GM06990 (cell line): Measurements from ENCODE around the gene AVPR2.

Source experiments
- DNase-seq: peaks from one replicate; pipeline ENCODE4 v3.0.0-alpha.2; 2011; ENCODE audit not compliant: insufficient read length; ENCODE audit errors: extremely low read depth
- H3K27me3 ChIP-seq: replicated peaks from 2 replicates; pipeline ENCODE4 v1.6.0; 2011; ENCODE audit warnings: low read length; ENCODE audit not compliant: control insufficient read depth, insufficient read depth
- H3K36me3 ChIP-seq: 2 replicates; pipeline ENCODE4 v1.5.1; 2011; ENCODE audit warnings: low read length; ENCODE audit not compliant: control insufficient read depth, insufficient read depth
- H3K4me3 ChIP-seq: replicated peaks from 2 replicates; pipeline ENCODE4 v1.5.1; 2011; ENCODE audit warnings: low read depth, mild to moderate bottlenecking, control low read depth, low read length
- CTCF ChIP-seq: IDR thresholded peaks from 2 replicates; pipeline ENCODE4 v1.5.1; 2011; ENCODE audit warnings: low read length, control low read depth, mild to moderate bottlenecking, inconsistent platforms; ENCODE audit not compliant: insufficient read depth, poor library complexity, severe bottlenecking

Gene AVPR2

GRCh38 chrX:153938226-153938786, 33.8 kb downstream of the AVPR2 start:
- Histone ChIP-seq H3K4me3 (no peak overlapping the region), H3K36me3 (no peaks in the 10 kb centered on the region), H3K27me3 (no peaks in the 10 kb centered on the region)
- no peak for DNase-seq
- no peak for TF ChIP-seq CTCF

- no peak for DNase-seq
- Histone ChIP-seq H3K27me3 (no peaks in the 10 kb centered on the region), H3K4me3 (no peak overlapping the region), H3K36me3 (no peaks in the 10 kb centered on the region)
- TF ChIP-seq CTCF = no peak
These were observed 35.1 kb downstream of the AVPR2 start for GRCh38 chrX:153939573-153939972.

- no peak for DNase-seq
- no peaks in the 10 kb centered on the region for H3K27me3 ChIP-seq
These were observed 37.1 kb downstream of the AVPR2 start for GRCh38 chrX:153941336-153942252.

GRCh38 chrX:153944140-153944799, 39.8 kb downstream of the AVPR2 start, which contains the start of gene RENBP:
RENBP (minus strand) TSS chrX:153944643; CDS start chrX:153944610, 33 bp downstream.
- H3K36me3 ChIP-seq = peaks cover 1% of the 10 kb centered on the region; the same call in 1 of the 2 replicates
- DNase-seq = no peak
- TF ChIP-seq CTCF = no peak
- H3K27me3 ChIP-seq = no peaks in the 10 kb centered on the region
- no peak within 1 kb of the TSS for H3K4me3 ChIP-seq

More at GRCh38 chrX:153941336-153942252, 37.1 kb downstream of the AVPR2 start:
- no peak for TF ChIP-seq CTCF
- H3K4me3 ChIP-seq = no peak overlapping the region
- no peaks in the 10 kb centered on the region for H3K36me3 ChIP-seq

GRCh38 chrX:153944800-153945150, 40.3 kb downstream of the AVPR2 start:
- Histone ChIP-seq H3K36me3 (peaks cover 1% of the 10 kb centered on the region; the same call in 1 of the 2 replicates), H3K4me3 (no peak overlapping the region), H3K27me3 (no peaks in the 10 kb centered on the region)
- no peak for DNase-seq
- no peak for TF ChIP-seq CTCF
